GM21529 (cell line): ENCODE results near the gene PAQR7.
A peak's percentile ranks its signal among the peaks of the same experiment; 100 is the strongest.
"Not testable (repeated sequence)": the region's sequence is repeated elsewhere in the genome, so short reads cannot be mapped to it uniquely, and the experiment has no call there.

ENCODE experiments used
- ATAC-seq: cut with Tn5 transposase; IDR thresholded peaks from one replicate; pipeline ENCODE4 v1.9.1; 2021; ENCODE audit not compliant: unreplicated experiment

The PAQR7 gene

GRCh38 chr1:25854554-25854953, 21.0 kb downstream of the PAQR7 start:
- ATAC-seq: no peak

- ATAC-seq: no peak
Measured at GRCh38 chr1:25848531-25848930, 27.0 kb downstream of the PAQR7 start.

GRCh38 chr1:25847929-25848328, 27.6 kb downstream of the PAQR7 start:
- ATAC-seq: no peak

GRCh38 chr1:25845664-25846063, 29.8 kb downstream of the PAQR7 start:
- ATAC-seq: no peak

GRCh38 chr1:25844536-25845337, 30.8 kb downstream of the PAQR7 start:
- ATAC-seq: no peak

- no peak for ATAC-seq
Measured at GRCh38 chr1:25843483-25843882, 32.0 kb downstream of the PAQR7 start.

- not testable (repeated sequence) for ATAC-seq
Measured at GRCh38 chr1:25839808-25840207, 35.7 kb downstream of the PAQR7 start.

- no peak for ATAC-seq
Measured at GRCh38 chr1:25837262-25837875, 38.1 kb downstream of the PAQR7 start.

GRCh38 chr1:25836695-25837094, 38.8 kb downstream of the PAQR7 start:
- ATAC-seq: no peak

GRCh38 chr1:25834894-25835293, 40.6 kb downstream of the PAQR7 start:
- ATAC-seq: no peak

GRCh38 chr1:25833158-25833557, 42.4 kb downstream of the PAQR7 start:
- no peak for ATAC-seq

GRCh38 chr1:25832336-25833037, 43.0 kb downstream of the PAQR7 start:
- ATAC-seq: no peak

GRCh38 chr1:25831569-25832196, 43.8 kb downstream of the PAQR7 start:
- no peak for ATAC-seq

GRCh38 chr1:25829046-25829445, 46.5 kb downstream of the PAQR7 start:
- no peak for ATAC-seq

GRCh38 chr1:25828491-25828890, 47.0 kb downstream of the PAQR7 start:
- ATAC-seq: no peak

GRCh38 chr1:25826571-25826970, 48.9 kb downstream of the PAQR7 start:
- ATAC-seq: no peak

- ATAC-seq: no peak
Measured at GRCh38 chr1:25825605-25826004, 49.9 kb downstream of the PAQR7 start.

GRCh38 chr1:25821630-25822091, 53.8 kb downstream of the PAQR7 start:
- ATAC-seq: no peak

- ATAC-seq: no peak
Measured at GRCh38 chr1:25821112-25821476, 54.4 kb downstream of the PAQR7 start.

GRCh38 chr1:25820247-25821111, 55.0 kb downstream of the PAQR7 start:
- peak; percentile 47 for ATAC-seq
